WTC11 (cell line): ENCODE results near the gene LITAFD. TPM values are rescaled to one million over a fixed set of nuclear protein-coding genes. Genes with fewer than 3 reads are reported as not detected.
A peak's percentile ranks its signal among the peaks of the same experiment; 100 is the strongest.

Experiments used
- ATAC-seq: fragments of 200-7000 bp; cut with Tn5 transposase; 2 replicates; pipeline ENCODE4 v1.10.0; 2021; ENCODE audit warnings: mild to moderate bottlenecking, moderate library complexity
- CTCF ChIA-PET: fragments of 300-600 bp; sonication (Branson Sonifier 250); formaldehyde crosslinking; loops from one replicate; lab custom pipeline; 2021; ENCODE audit warnings: antibody characterized with exemption; lab: Charles Lee
- POLR2A ChIA-PET: fragments of 350-600 bp; sonication (Branson Sonifier 250); formaldehyde crosslinking; loops from one replicate; lab custom pipeline; 2021; ENCODE audit warnings: antibody characterized with exemption; lab: Charles Lee
- DNase-seq: peaks from one replicate; pipeline ENCODE4 v3.0.0; 2021; ENCODE audit warnings: low spot score
- H3K27ac Mint-ChIP-seq: 2 replicates; pipeline ENCODE4 v1.8.0; 2021; ENCODE audit warnings: mixed read lengths
- H3K27me3 Mint-ChIP-seq: 2 replicates; pipeline ENCODE4 v1.8.0; 2021; ENCODE audit warnings: low read depth, mild to moderate bottlenecking, moderate library complexity, mixed read lengths
- H3K36me3 Mint-ChIP-seq: 2 replicates; pipeline ENCODE4 v1.8.0; 2021; ENCODE audit warnings: mixed read lengths
- H3K4me1 Mint-ChIP-seq: 2 replicates; pipeline ENCODE4 v1.8.0; 2022; ENCODE audit warnings: mixed read lengths
- H3K4me3 Mint-ChIP-seq: 2 replicates; pipeline ENCODE4 v1.8.0; 2021; ENCODE audit warnings: mild to moderate bottlenecking, moderate library complexity, mixed read lengths
- H3K9me3 Mint-ChIP-seq: 2 replicates; pipeline ENCODE4 v1.8.0; 2021; ENCODE audit warnings: mixed read lengths
- ARID4B ChIP-seq: sonication (generic); formaldehyde crosslinking; IDR thresholded peaks from 2 replicates; pipeline ENCODE4 v1.8.0; 2023; ENCODE audit warnings: missing genetic modification reagents, mild to moderate bottlenecking, borderline replicate concordance
- CREM ChIP-seq: sonication (generic); formaldehyde crosslinking; IDR thresholded peaks from 2 replicates; pipeline ENCODE4 v1.8.1; 2022; ENCODE audit warnings: mild to moderate bottlenecking, missing genetic modification reagents, moderate library complexity
- ERG ChIP-seq: fragments of 250-450 bp; sonication (Bioruptor Pico); IDR thresholded peaks from 2 replicates; pipeline ENCODE4 v1.8.0; 2021; ENCODE audit warnings: mild to moderate bottlenecking
- ETV6 ChIP-seq: sonication (generic); formaldehyde crosslinking; IDR thresholded peaks from 2 replicates; pipeline ENCODE4 v1.8.1; 2022; ENCODE audit warnings: mild to moderate bottlenecking, missing genetic modification reagents
- GABPB1 ChIP-seq: sonication (generic); formaldehyde crosslinking; IDR thresholded peaks from 2 replicates; pipeline ENCODE4 v1.8.1; 2023; ENCODE audit warnings: mild to moderate bottlenecking, missing genetic modification reagents
- JUN ChIP-seq: sonication (generic); formaldehyde crosslinking; IDR thresholded peaks from 2 replicates; pipeline ENCODE4 v1.8.0; 2023; ENCODE audit warnings: mild to moderate bottlenecking, missing genetic modification reagents
- KAT7 ChIP-seq: sonication (generic); formaldehyde crosslinking; IDR thresholded peaks from 2 replicates; pipeline ENCODE4 v1.8.1; 2023; ENCODE audit warnings: missing genetic modification reagents, mild to moderate bottlenecking, borderline replicate concordance
- NFATC4 ChIP-seq: fragments of 250-450 bp; sonication (Bioruptor Pico); IDR thresholded peaks from 2 replicates; pipeline ENCODE4 v1.9.0; 2021; ENCODE audit warnings: mild to moderate bottlenecking
- ZNF121 ChIP-seq: sonication (generic); formaldehyde crosslinking; IDR thresholded peaks from 2 replicates; pipeline ENCODE4 v1.8.0; 2023; ENCODE audit warnings: missing genetic modification reagents
- ZNF138 ChIP-seq: sonication (generic); formaldehyde crosslinking; conservative IDR thresholded peaks from 2 replicates; pipeline ENCODE4 v1.8.1; 2022; ENCODE audit warnings: mild to moderate bottlenecking, moderate library complexity, missing genetic modification reagents
- total RNA-seq: library from RNA; stranded (reverse); gene quantifications from 3 replicates; pipeline ENCODE4 v1.2.3, GENCODE V29; 2021
- TF ChIP-seq, protein P1 (sequence below): fragments of 250-450 bp; sonication (Bioruptor Pico); IDR thresholded peaks from 2 replicates; pipeline ENCODE4 v1.9.0; 2021; ENCODE audit warnings: mild to moderate bottlenecking
- TF ChIP-seq, protein P2 (sequence below): sonication (generic); formaldehyde crosslinking; IDR thresholded peaks from 2 replicates; pipeline ENCODE4 v1.8.1; 2023; ENCODE audit warnings: mild to moderate bottlenecking, missing genetic modification reagents
- TF ChIP-seq, protein P3 (sequence below): sonication (generic); formaldehyde crosslinking; IDR thresholded peaks from 2 replicates; pipeline ENCODE4 v1.8.0; 2023; ENCODE audit warnings: mild to moderate bottlenecking, missing genetic modification reagents
- TF ChIP-seq, protein P4 (sequence below): sonication (generic); formaldehyde crosslinking; IDR thresholded peaks from 2 replicates; pipeline ENCODE4 v1.8.1; 2022; ENCODE audit warnings: missing genetic modification reagents, borderline replicate concordance

The LITAFD gene
- total RNA-seq, 1 experiment from 2014 or later, result not detected

DNA sequence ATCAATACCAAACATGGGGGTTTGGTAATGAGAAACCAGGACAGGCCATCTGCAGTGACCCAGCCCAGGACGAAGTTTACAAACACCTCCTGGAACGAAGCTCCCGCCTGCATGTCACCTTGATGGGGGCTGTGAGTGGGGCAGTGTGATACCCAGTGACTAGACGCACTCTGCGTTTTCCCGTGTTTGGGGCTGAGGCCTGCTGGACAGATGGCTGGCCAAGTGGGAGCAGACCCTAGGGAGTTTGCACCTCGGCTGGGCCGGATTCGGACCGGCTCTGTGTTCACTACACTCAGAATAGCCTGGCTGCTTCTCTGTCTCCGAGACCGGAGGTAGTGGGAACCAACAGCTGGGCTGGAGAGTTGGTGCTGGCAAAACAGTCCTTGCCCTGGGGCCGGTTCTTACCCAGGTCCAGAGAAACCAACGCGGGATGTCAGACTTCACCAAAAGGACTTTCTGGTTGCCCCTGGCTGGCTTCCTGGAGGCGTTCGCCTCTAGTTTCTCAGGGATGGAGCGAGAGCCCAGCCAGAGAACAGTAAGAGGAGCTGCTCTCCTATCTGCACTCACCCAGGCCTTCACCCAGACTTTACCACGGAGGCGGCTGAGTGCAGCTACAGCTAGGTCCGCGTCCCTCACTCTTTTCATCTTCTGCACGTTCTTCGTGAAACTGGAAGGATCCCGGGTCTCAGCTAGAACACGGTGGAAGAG, 33.8 kb upstream of the LITAFD start:
- ChIA-PET CTCF (interaction anchor here (0.5 to 1.0 kb wide), 4 partner anchors 20 to 90 kb away, joined by 3 read pairs; partner anchors contain the start of gene CARHSP1), POLR2A (interaction anchor here (1.6 kb wide), 1 partner anchor 20 kb away, joined by 4 read pairs; the partner anchor contains the start of gene CARHSP1)
- H3K9me3 Mint-ChIP-seq, result no peaks in the 10 kb centered on the region
- H3K27me3 Mint-ChIP-seq, result no peaks in the 10 kb centered on the region
- H3K4me1 Mint-ChIP-seq, result peaks cover 55% of the 10 kb centered on the region
- peak overlapping the region; percentile 63 for H3K27ac Mint-ChIP-seq
- DNase-seq, result no peak
- H3K4me3 Mint-ChIP-seq, result no peak overlapping the region
- no peak for ATAC-seq
- H3K36me3 Mint-ChIP-seq, result peaks cover 47% of the 10 kb centered on the region
- TF ChIP-seq ETV6 (CRISPR knock-in tag), result no peak
- TF ChIP-seq, protein P1, sequence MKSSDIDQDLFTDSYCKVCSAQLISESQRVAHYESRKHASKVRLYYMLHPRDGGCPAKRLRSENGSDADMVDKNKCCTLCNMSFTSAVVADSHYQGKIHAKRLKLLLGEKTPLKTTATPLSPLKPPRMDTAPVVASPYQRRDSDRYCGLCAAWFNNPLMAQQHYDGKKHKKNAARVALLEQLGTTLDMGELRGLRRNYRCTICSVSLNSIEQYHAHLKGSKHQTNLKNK, result 0 out of 2 replicates have a peak, but pooled peaks have one; percentile 24

- Mint-ChIP-seq H3K9me3 (no peaks in the 10 kb centered on the region), H3K36me3 (peaks cover 49% of the 10 kb centered on the region), H3K4me3 (no peak overlapping the region), H3K27ac (peak overlapping the region; percentile 91), H3K4me1 (peaks cover 52% of the 10 kb centered on the region), H3K27me3 (no peaks in the 10 kb centered on the region)
- TF ChIP-seq CREM (CRISPR knock-in tag), result no peak
- no peak for TF ChIP-seq NFATC4
- TF ChIP-seq, protein P2, sequence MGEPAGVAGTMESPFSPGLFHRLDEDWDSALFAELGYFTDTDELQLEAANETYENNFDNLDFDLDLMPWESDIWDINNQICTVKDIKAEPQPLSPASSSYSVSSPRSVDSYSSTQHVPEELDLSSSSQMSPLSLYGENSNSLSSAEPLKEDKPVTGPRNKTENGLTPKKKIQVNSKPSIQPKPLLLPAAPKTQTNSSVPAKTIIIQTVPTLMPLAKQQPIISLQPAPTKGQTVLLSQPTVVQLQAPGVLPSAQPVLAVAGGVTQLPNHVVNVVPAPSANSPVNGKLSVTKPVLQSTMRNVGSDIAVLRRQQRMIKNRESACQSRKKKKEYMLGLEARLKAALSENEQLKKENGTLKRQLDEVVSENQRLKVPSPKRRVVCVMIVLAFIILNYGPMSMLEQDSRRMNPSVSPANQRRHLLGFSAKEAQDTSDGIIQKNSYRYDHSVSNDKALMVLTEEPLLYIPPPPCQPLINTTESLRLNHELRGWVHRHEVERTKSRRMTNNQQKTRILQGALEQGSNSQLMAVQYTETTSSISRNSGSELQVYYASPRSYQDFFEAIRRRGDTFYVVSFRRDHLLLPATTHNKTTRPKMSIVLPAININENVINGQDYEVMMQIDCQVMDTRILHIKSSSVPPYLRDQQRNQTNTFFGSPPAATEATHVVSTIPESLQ (CRISPR knock-in tag), result no peak
- TF ChIP-seq, protein P3, sequence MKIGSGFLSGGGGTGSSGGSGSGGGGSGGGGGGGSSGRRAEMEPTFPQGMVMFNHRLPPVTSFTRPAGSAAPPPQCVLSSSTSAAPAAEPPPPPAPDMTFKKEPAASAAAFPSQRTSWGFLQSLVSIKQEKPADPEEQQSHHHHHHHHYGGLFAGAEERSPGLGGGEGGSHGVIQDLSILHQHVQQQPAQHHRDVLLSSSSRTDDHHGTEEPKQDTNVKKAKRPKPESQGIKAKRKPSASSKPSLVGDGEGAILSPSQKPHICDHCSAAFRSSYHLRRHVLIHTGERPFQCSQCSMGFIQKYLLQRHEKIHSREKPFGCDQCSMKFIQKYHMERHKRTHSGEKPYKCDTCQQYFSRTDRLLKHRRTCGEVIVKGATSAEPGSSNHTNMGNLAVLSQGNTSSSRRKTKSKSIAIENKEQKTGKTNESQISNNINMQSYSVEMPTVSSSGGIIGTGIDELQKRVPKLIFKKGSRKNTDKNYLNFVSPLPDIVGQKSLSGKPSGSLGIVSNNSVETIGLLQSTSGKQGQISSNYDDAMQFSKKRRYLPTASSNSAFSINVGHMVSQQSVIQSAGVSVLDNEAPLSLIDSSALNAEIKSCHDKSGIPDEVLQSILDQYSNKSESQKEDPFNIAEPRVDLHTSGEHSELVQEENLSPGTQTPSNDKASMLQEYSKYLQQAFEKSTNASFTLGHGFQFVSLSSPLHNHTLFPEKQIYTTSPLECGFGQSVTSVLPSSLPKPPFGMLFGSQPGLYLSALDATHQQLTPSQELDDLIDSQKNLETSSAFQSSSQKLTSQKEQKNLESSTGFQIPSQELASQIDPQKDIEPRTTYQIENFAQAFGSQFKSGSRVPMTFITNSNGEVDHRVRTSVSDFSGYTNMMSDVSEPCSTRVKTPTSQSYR (CRISPR knock-in tag), result no peak
- TF ChIP-seq GABPB1 (CRISPR knock-in tag), result no peak
- no peak for TF ChIP-seq ZNF138 (CRISPR knock-in tag)
- no peak for TF ChIP-seq KAT7 (CRISPR knock-in tag)
- TF ChIP-seq JUN (CRISPR knock-in tag), result no peak
- TF ChIP-seq, protein P4, sequence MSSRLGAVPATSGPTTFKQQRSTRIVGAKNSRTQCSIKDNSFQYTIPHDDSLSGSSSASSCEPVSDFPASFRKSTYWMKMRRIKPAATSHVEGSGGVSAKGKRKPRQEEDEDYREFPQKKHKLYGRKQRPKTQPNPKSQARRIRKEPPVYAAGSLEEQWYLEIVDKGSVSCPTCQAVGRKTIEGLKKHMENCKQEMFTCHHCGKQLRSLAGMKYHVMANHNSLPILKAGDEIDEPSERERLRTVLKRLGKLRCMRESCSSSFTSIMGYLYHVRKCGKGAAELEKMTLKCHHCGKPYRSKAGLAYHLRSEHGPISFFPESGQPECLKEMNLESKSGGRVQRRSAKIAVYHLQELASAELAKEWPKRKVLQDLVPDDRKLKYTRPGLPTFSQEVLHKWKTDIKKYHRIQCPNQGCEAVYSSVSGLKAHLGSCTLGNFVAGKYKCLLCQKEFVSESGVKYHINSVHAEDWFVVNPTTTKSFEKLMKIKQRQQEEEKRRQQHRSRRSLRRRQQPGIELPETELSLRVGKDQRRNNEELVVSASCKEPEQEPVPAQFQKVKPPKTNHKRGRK, result no peak
- no peak for TF ChIP-seq ARID4B
- TF ChIP-seq ERG, result no peak
- no peak for TF ChIP-seq ZNF121 (CRISPR knock-in tag)
- CTCF ChIA-PET, result interaction anchor here (0.5 to 3.4 kb wide), 5 partner anchors 20 to 89 kb away, joined by 3 to 8 read pairs (median 3); partner anchors contain the start of gene CARHSP1
- ATAC-seq (no peak), DNase-seq (no peak)
- POLR2A ChIA-PET, result interaction anchor here (1.6 kb wide), 1 partner anchor 20 kb away, joined by 4 read pairs; the partner anchor contains the start of gene CARHSP1
These were observed 33.2 kb upstream of the LITAFD start for GRCh38 chr16:8848939-8849391.
